ENCODE measurements around the gene SKAP1.
"Not testable (repeated sequence)": the region's sequence is repeated elsewhere in the genome, so short reads cannot be mapped to it uniquely, and the experiment has no call there.

The SKAP1 gene

GRCh38 chr17:48429638-48430586 lies at the start of gene SKAP1:
SKAP1 (minus strand) TSS chr17:48430214.
- DNase-seq, result no peak

DNA sequence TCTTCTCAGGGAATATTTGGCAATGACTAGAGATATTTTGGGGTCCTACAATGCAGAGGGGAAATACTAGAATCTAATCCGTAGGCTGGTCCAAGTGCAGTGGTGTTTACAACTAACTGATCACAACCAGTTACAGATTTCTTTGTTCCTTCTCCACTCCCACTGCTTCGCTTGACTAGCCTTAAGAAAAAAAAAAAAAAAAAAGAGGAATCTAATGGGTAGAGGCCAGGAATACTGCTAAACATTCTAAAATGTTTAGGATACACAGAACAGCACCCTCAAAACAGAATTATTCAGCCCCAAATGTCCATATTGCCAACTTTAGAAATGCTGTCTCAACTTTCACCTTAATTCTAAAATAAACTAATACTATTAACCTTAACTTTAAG lies 49.0 kb upstream of the SKAP1 start:
- DNase-seq, result no peak

- no peak for DNase-seq
Measured at GRCh38 chr17:48478224-48479013, 48.4 kb upstream of the SKAP1 start.

DNA sequence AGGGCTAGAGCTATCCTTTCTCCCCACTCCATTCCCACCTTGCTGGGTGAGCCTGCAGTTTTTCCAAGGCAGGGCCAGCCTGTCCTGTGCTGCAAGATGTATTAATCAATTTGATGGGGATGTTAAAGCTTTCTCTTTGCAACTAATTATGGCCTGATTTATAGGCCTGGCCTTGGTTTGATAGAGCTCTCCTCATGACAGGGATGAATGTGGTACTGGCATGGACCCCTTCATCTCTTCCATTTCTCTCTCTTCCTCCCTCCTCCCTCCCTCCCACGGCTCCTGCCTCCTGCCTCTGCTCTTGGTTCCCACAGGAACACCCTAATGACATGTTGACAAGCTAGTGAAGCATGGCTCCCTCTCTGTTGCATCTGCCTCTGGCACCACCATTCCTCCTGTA lies 47.2 kb upstream of the SKAP1 start:
- peak in 1 of 2 experiments; percentile 56 for DNase-seq

GRCh38 chr17:48472411-48473281 lies 42.6 kb upstream of the SKAP1 start:
- peak; percentile 66 to 85 for DNase-seq

GRCh38 chr17:48471817-48472410 lies 41.9 kb upstream of the SKAP1 start:
- DNase-seq, result peak; percentile 63 to 85

DNA sequence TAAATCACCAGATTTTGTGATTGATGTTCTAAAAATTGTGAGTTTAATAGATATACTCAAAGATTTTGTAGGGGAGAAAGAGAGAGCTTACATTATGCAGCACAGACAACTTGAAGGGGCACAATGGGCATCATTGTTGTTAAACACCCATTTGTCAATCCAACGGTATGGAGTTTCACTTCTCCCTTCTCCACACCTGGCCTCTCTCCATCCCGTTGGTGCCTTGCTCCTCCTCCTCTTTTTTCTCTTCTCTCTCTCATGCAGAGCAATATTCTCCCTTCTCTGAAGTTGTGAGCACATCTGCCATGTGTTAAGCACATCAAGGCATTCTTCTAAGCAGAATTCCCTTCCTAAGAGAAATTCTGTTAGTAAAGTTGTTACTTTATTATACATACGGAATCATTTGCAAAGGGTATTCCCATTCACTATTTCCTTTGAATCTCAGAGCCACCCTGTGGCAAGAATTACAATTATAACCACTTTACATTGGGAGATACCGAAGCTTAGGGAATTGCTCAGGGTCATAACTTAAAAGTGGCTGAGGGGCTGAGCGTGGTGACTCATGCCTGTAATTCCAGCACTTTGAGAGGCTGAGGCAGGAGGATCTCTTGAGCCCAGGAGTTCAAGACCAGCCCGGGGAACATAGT lies 40.5 kb upstream of the SKAP1 start:
- DNase-seq, result no peak

DNA sequence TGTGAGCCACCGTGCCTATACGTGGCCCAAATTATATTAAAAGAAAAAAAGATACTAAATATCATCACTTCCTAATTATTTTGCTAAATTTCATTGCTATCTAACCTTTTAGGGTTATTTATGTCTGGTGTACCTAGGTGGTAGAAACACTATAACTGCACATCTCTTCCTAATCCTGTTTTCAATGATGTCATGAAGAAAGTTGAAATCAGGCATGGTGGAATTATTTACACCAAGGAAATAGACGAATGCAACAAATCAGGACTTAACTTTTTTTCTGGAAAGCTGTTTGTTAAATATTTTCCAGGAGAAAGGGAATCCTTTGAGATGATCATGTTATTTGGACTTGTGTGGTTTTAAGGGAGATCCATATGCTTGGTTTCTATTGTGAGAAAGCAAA lies 39.2 kb upstream of the SKAP1 start:
- DNase-seq, result no peak

- DNase-seq, result no peak
Measured at GRCh38 chr17:48468299-48468698, 38.3 kb upstream of the SKAP1 start.

DNA sequence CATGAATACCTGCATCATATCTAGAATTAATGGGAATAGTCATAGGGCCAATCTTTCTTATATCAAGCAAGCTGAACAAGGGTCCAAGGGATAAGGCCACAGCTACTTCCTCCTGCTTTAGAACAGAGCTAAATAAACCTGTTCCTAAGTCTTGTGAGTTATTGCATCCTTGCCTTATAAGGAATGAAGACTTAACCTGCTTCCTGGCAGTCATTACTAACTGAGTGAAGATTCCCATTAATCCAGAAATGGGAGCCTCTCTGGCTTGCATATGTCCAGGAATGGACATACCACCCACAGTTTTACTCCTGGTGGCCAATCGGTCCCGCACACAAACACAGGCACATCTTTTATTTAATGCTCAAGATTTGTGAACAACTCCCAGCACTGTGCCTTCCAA lies 35.9 kb upstream of the SKAP1 start:
- DNase-seq, result no peak

DNA sequence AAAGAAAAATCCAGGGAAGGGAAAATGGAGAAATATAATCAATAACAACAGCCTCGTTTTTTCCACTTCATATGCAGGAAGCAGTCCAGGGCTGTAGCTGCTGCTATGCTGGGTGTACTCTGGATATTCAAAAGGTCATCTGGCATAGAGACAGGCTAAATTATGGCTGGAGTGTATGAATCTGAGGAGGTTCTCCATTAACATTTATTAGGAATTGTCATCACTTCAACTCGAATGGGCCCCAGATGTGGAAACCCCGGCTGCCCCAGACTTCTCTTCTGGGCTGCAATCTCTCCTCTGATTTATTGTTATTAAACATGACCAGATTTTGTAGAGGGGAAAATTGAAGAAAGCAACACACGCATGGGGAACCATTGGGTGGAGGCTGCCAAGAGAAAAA lies 33.5 kb upstream of the SKAP1 start:
- DNase-seq, result no peak

- DNase-seq, result peak; percentile 48 to 67
Measured at GRCh38 chr17:48462946-48463345, 32.9 kb upstream of the SKAP1 start.

DNA sequence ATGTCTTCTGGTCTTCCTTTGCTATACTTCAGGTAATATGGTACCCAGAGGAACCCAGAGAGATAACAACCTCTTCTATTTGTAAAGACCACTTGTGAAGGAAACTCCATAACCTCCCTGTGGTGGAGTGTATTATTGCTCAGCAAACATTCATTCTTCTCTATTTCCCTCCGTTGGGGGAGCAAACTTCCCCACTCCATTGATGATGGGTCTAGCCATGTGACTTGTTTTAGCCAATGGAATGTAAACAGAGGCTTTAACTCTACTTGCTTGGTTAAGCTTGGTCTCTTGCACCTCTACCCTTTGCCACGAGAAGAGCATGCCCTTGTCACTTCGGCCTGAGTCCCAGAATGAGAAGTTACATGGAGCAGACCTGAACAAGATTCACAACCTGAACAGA lies 30.0 kb upstream of the SKAP1 start:
- no peak for DNase-seq

DNA sequence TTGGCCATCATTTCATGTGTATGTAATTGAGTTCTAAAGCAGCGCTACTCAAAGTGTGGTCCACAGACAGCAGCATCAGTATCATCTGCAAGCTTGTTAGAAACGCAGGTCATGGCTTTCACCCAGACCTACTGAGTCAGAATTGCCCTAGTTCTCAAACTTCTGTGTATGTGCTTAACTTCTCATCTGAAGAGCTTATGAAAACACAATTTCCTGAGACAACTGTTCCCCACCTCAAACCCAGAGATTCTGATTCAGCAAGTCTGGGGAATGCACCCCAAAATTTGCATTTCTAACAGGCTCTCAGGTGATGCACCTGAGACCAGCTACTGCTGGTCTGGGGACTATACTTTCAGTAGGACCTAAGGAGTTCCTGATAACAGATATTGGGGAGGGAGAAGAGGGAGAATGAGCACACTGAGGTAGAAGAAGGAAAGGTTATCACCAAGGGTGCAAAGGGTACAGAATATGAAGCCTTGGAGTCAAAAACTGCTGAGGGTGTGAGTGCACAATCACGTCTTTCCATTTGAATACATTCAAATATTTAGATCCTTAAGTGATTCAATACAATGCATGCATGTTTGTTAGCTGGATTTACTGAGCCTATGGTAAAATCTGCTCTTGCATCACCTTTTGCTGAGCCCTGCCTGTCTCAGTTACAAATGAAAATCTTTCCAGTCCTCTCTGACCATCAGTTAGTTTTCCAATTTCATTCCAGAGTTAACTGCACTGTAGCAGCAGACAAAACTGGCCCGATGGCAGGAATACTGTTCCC lies 29.2 kb upstream of the SKAP1 start:
- DNase-seq, result no peak

- peak; percentile 76 for DNase-seq
Measured at GRCh38 chr17:48457080-48457836, 27.2 kb upstream of the SKAP1 start.

DNA sequence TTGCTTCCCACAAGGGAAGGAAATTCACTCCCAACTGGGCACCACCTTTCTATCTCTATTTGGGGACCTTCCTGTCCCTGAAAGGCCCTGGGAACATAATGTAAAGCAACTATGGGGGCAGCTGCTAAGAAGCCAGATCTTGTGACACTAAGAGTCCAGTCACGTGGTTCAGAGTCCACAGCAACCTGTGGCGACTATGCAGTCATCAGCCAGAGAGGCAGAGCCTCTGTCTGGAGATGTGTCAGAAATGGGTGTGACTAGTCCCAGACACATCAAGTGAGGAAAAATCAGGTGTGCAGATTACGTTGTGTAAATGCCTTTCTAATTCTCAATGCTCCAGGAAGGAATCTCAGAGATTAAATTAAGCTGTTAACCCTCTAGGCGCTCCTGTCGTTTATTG lies 26.6 kb upstream of the SKAP1 start:
- DNase-seq, result no peak

DNA sequence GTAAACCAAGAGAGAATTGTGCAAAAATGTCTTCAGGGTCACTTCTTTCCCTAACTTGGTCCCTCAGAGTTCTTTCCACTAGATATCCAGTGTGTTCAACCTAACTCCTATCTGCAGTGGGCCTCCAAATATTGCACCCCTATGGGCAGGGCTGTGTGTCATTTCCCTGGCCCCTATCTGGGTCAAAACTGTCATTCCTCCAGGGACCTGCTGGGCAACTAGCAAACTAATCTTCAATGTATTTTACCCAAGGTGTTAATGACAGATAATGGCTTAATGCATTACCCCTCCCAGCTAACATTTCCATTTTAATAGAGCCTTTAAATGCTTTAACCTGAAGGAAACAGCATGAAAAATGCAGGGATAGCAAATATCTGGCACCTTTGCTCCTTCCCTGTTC lies 25.8 kb upstream of the SKAP1 start:
- no peak for DNase-seq

DNA sequence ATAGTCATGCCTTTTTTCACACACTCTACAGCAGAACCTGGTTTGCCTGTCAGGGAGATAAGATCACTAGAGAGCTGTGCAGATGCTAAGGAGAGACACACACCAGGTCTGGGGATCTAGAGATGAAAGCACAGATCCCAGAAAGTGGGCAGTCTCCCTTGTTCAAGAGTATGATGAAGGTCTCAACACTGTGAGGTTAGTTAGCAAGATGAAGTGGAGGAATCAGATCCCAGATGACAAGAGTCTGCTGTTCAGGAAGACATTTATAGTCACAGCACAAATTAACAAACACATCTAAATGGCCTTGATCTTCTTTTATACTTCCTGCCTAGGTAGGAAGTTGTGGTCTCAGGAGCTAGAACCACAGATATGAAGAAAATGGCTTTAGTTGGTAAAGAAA lies 23.4 kb upstream of the SKAP1 start:
- DNase-seq, result no peak

DNA sequence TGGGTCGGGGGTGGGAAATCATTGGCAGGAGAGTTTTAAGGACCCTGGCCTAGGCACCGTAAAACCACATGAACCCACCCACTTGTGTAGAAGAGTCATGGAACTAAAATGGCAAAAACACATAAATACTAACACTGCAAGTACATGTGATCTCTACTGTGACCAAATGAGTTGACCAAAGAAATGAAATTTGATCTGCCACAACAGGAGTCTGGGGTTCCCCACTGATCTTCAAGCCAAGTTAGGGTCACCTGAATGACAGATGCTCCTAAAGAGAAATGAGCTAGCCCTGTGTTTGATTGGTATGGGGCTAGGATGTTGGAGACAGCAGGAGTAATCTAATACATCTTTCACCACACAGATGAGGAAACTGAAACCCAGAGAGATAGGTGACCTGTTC lies 21.5 kb upstream of the SKAP1 start:
- DNase-seq, result no peak

GRCh38 chr17:48449335-48449734 lies 19.3 kb upstream of the SKAP1 start:
- DNase-seq, result not testable (repeated sequence)

GRCh38 chr17:48445248-48445620 lies 15.2 kb upstream of the SKAP1 start:
- no peak for DNase-seq
